PC-9 (cell line): ENCODE results near the gene SIAH2. TPM values are rescaled to one million over a fixed set of nuclear protein-coding genes. Genes with fewer than 3 reads are reported as not detected.

Experiments used
- BruUV-seq: library from RNA; stranded (reverse); fragments of 400-500 nt; replicated peaks from 2 replicates; lab custom pipeline; 2021; lab: Mats Ljungman, UMichigan
- CTCF ChIA-PET: fragments of 300-600 bp; sonication (Branson Sonifier 250); formaldehyde crosslinking; loops from one replicate; lab custom pipeline; 2022; ENCODE audit warnings: antibody characterized with exemption; lab: Charles Lee
- POLR2A ChIA-PET: fragments of 300-600 bp; sonication (Branson Sonifier 250); formaldehyde crosslinking; loops from one replicate; lab custom pipeline; 2022; ENCODE audit warnings: antibody characterized with exemption; ENCODE audit not compliant: unreplicated experiment; lab: Charles Lee
- DNase-seq, 2 experiments: peaks; one replicate each; pipeline versions ENCODE4 v3.0.0 to v3.0.0-alpha.2; 2015 to 2022; ENCODE audit warnings: mixed read lengths in 1 of 2
- H2AFZ ChIP-seq: fragments of 200-600 bp; sonication (generic); 2 replicates; pipeline ENCODE4 v1.8.1; 2017; ENCODE audit warnings: antibody characterized with exemption
- H3F3A ChIP-seq: fragments of 200-600 bp; sonication (generic); 2 replicates; pipeline ENCODE4 v1.8.1; 2017; ENCODE audit warnings: antibody characterized with exemption, mild to moderate bottlenecking, low read depth; ENCODE audit not compliant: insufficient read depth
- H3K27ac ChIP-seq: fragments of 200-600 bp; sonication (generic); 2 replicates; pipeline ENCODE4 v1.6.1; 2016; ENCODE audit warnings: mixed run types
- H3K27me3 ChIP-seq: fragments of 200-600 bp; sonication (generic); 2 replicates; pipeline ENCODE4 v1.6.1; 2016; ENCODE audit warnings: low read depth, mixed run types; ENCODE audit not compliant: insufficient read depth
- H3K36me3 ChIP-seq: fragments of 200-600 bp; sonication (generic); 2 replicates; pipeline ENCODE4 v1.6.1; 2016; ENCODE audit warnings: low read depth, mixed run types
- H3K4me1 ChIP-seq: fragments of 200-600 bp; sonication (generic); replicated peaks from 2 replicates; pipeline ENCODE4 v1.6.1; 2016; ENCODE audit warnings: mixed run types; ENCODE audit not compliant: insufficient read depth
- H3K4me2 ChIP-seq: fragments of 200-600 bp; sonication (generic); 2 replicates; pipeline ENCODE4 v1.6.1; 2017; ENCODE audit warnings: mixed run types
- H3K4me3 ChIP-seq: fragments of 200-600 bp; sonication (generic); 2 replicates; pipeline ENCODE4 v1.6.1; 2016; ENCODE audit warnings: mixed run types
- H3K79me2 ChIP-seq: fragments of 200-600 bp; sonication (generic); 2 replicates; pipeline ENCODE4 v1.6.1; 2017; ENCODE audit warnings: low read depth, mixed run types
- H3K9me2 ChIP-seq: fragments of 200-600 bp; sonication (generic); 2 replicates; pipeline ENCODE4 v1.8.1; 2017; ENCODE audit warnings: mild to moderate bottlenecking; ENCODE audit not compliant: insufficient read depth
- H3K9me3 ChIP-seq: fragments of 200-600 bp; sonication (generic); 2 replicates; pipeline ENCODE4 v1.8.1; 2016; ENCODE audit warnings: low read depth; ENCODE audit not compliant: insufficient read depth
- H4K20me1 ChIP-seq: fragments of 200-600 bp; sonication (generic); 2 replicates; pipeline ENCODE4 v1.8.1; 2017; ENCODE audit not compliant: insufficient read depth
- CTCF ChIP-seq: fragments of 200-600 bp; sonication (generic); conservative IDR thresholded peaks from 2 replicates; pipeline ENCODE4 v1.6.1; 2017; ENCODE audit warnings: mixed run types, antibody characterized with exemption, mild to moderate bottlenecking, moderate library complexity
- EZH2 ChIP-seq: fragments of 200-600 bp; sonication (generic); IDR thresholded peaks from 2 replicates; pipeline ENCODE4 v1.8.0; 2017; ENCODE audit warnings: antibody characterized with exemption, low read depth
- intact Hi-C: fragments of 100-400 bp; cut with micrococcal nuclease; formaldehyde crosslinking; loops from one replicate; pipeline ENCODE4 v1.10.0; 2022; ENCODE audit not compliant: unreplicated experiment
- total RNA-seq: library from RNA; stranded (reverse); gene quantifications from 2 replicates; pipeline ENCODE4 v1.2.3, GENCODE V29; 2021

SIAH2 gene
- total RNA-seq, 1 experiment from 2014 or later = 20.3 TPM

- BruUV-seq = no TSS peak
- H2AFZ ChIP-seq = no peak overlapping the region
- peaks cover 10% of the 10 kb centered on the region; the same call in 1 of the 2 replicates for H3F3A ChIP-seq
- H3K36me3 ChIP-seq = no peaks in the 10 kb centered on the region
- TF ChIP-seq CTCF (no peak), EZH2 (no peak)
- H3K4me2 ChIP-seq = no peak overlapping the region
- no peaks in the 10 kb centered on the region for H3K9me2 ChIP-seq
- H3K4me3 ChIP-seq = no peak overlapping the region
- peaks cover 18% of the 10 kb centered on the region for H3K4me1 ChIP-seq
- ChIA-PET CTCF (no interaction called here), POLR2A (interaction anchor here (0.6 kb wide), 1 partner anchor 413 kb away, joined by 3 read pairs; no protein-coding TSS in a partner anchor)
- no peaks in the 10 kb centered on the region for H3K9me3 ChIP-seq
- intact Hi-C loops = no loop called here
- DNase-seq = no peak
- no peaks in the 10 kb centered on the region for H4K20me1 ChIP-seq
- H3K27me3 ChIP-seq = no peaks in the 10 kb centered on the region
- H3K27ac ChIP-seq = no peak overlapping the region
- H3K79me2 ChIP-seq = no peaks in the 10 kb centered on the region
Observed at GRCh38 chr3:150783920-150784746, 21.2 kb upstream of the SIAH2 start.

DNA sequence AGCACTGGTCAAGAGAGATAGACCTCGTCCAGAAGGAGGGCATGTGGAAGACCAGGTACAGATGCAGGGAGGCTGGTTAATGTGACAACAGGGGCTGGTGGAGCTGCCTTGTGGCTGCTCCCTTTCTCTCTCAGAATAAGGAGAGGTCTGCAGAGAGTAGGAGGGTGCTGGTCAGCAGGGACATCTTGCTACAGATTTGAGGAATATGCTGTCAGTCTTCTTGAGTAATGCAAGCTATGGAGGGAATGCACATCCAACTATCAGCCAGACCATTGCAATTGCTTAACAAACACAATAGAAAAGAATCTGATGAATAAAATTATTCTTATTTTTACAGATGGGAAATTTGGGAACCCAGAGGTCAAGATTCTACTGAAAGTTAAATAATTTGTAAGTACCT, 20.3 kb upstream of the SIAH2 start:
- H3K27ac ChIP-seq = no peak overlapping the region
- H3K27me3 ChIP-seq = no peaks in the 10 kb centered on the region
- peaks cover 18% of the 10 kb centered on the region for H3K4me1 ChIP-seq
- H3K36me3 ChIP-seq = no peaks in the 10 kb centered on the region
- no peak overlapping the region for H3K4me2 ChIP-seq
- no peaks in the 10 kb centered on the region for H3K9me2 ChIP-seq
- H3K9me3 ChIP-seq = no peaks in the 10 kb centered on the region
- intact Hi-C loops = no loop called here
- no peaks in the 10 kb centered on the region for H4K20me1 ChIP-seq
- H3K79me2 ChIP-seq = no peaks in the 10 kb centered on the region
- no peak overlapping the region for H3K4me3 ChIP-seq
- ChIA-PET CTCF (no interaction called here), POLR2A (no interaction called here)
- H3F3A ChIP-seq = peaks cover 10% of the 10 kb centered on the region; the same call in 1 of the 2 replicates
- DNase-seq = no peak
- TF ChIP-seq CTCF (no peak), EZH2 (no peak)
- H2AFZ ChIP-seq = no peak overlapping the region
- BruUV-seq = no TSS peak

- H3F3A ChIP-seq = no peaks in the 10 kb centered on the region
- POLR2A ChIA-PET = no interaction called here
- BruUV-seq = no TSS peak
- H4K20me1 ChIP-seq = no peaks in the 10 kb centered on the region
- intact Hi-C loops = no loop called here
- no peaks in the 10 kb centered on the region for H3K9me2 ChIP-seq
- no peak overlapping the region for H3K27ac ChIP-seq
- H3K4me2 ChIP-seq = no peak overlapping the region
- no peak overlapping the region for H2AFZ ChIP-seq
- H3K9me3 ChIP-seq = no peaks in the 10 kb centered on the region
- no peaks in the 10 kb centered on the region for H3K27me3 ChIP-seq
- no peaks in the 10 kb centered on the region for H3K36me3 ChIP-seq
- no peaks in the 10 kb centered on the region for H3K4me1 ChIP-seq
- DNase-seq = no peak
- no peaks in the 10 kb centered on the region for H3K79me2 ChIP-seq
- no peak overlapping the region for H3K4me3 ChIP-seq
- CTCF ChIA-PET = no interaction called here
- TF ChIP-seq CTCF (no peak), EZH2 (no peak)
Observed at GRCh38 chr3:150779402-150779858, 16.5 kb upstream of the SIAH2 start.
